HCT116 (cell line): ENCODE measurements around the gene APOA1. TPM values are rescaled to one million over a fixed set of nuclear protein-coding genes. Genes with fewer than 3 reads are reported as not detected.

Experiments used
- ATAC-seq: fragments of 200-7000 bp; cut with Tn5 transposase; 2 replicates; pipeline ENCODE4 v1.9.1; 2020; ENCODE audit warnings: mild to moderate bottlenecking, moderate library complexity
- BruUV-seq: library from RNA; stranded (reverse); fragments of 400-500 nt; replicated peaks from 2 replicates; lab custom pipeline; 2021; lab: Mats Ljungman, UMichigan
- CTCF ChIA-PET: fragments of 300-600 bp; sonication (Branson Sonifier 250); formaldehyde crosslinking; loops from one replicate; lab custom pipeline; 2021; ENCODE audit warnings: antibody characterized with exemption; lab: Charles Lee
- POLR2A ChIA-PET: fragments of 300-600, 350-600 bp; sonication (Branson Sonifier 250); formaldehyde crosslinking; loops from one replicate; lab custom pipeline; 2021; ENCODE audit warnings: antibody characterized with exemption; lab: Charles Lee
- RAD21 ChIA-PET, 2 experiments: fragments of 300-600 bp; sonication (Branson Sonifier 250); formaldehyde crosslinking; loops; one replicate each; lab custom pipeline; 2023; ENCODE audit warnings: low total read pairs in 2 of 2; ENCODE audit not compliant: uncharacterized antibody in 2 of 2, unreplicated experiment in 2 of 2, low non-redundant PET in 1 of 2; lab: Charles Lee
- DNase-seq: peaks from one replicate; pipeline ENCODE4 v3.0.0-alpha.2; 2010; ENCODE audit warnings: low read depth, low spot score
- H2AFZ ChIP-seq: fragments of 200-600 bp; shearing (Covaris generic), sonication (generic); 2 replicates; pipeline ENCODE4 v1.6.1; 2017; ENCODE audit warnings: low read depth, mixed run types, mixed read lengths, antibody characterized with exemption, low read length; ENCODE audit not compliant: poor library complexity, severe bottlenecking
- H3K27ac ChIP-seq: 2 replicates; pipeline ENCODE4 v1.5.1; 2012; ENCODE audit warnings: low read depth, low read length
- H3K27me3 ChIP-seq: fragments of 200-600 bp; sonication (generic); 2 replicates; pipeline ENCODE4 v1.6.1; 2016; ENCODE audit warnings: mixed run types, low read length, mixed read lengths; ENCODE audit not compliant: insufficient read depth
- H3K36me3 ChIP-seq, 2 experiments: fragments of 200-500 bp in 1 of 2; fragments of 200-600 bp in 1 of 2; sonication (Bioruptor generic) in 1 of 2; sonication (generic) in 1 of 2; 2 replicates each; pipeline versions ENCODE4 v1.5.1 to v1.6.1; 2014 to 2016; ENCODE audit warnings: low read length in 2 of 2, inconsistent platforms in 1 of 2, mixed read lengths in 1 of 2, mixed run types in 1 of 2; ENCODE audit not compliant: insufficient read depth in 2 of 2, control insufficient read depth in 1 of 2
- H3K4me1 ChIP-seq, 2 experiments: fragments of 200-600 bp in 1 of 2; sonication (generic) in 1 of 2; 2 replicates each; pipeline versions ENCODE4 v1.5.1 to v1.6.1; 2012 to 2017; ENCODE audit warnings: low read length in 2 of 2, inconsistent platforms in 1 of 2, mild to moderate bottlenecking in 1 of 2, mixed read lengths in 1 of 2, mixed run types in 1 of 2, moderate library complexity in 1 of 2; ENCODE audit not compliant: insufficient read depth in 2 of 2, control insufficient read depth in 1 of 2
- H3K4me2 ChIP-seq: fragments of 200-600 bp; sonication (generic); 2 replicates; pipeline ENCODE4 v1.6.1; 2017; ENCODE audit warnings: mixed run types, low read length, mixed read lengths
- H3K4me3 ChIP-seq, 2 experiments: fragments of 200-600 bp in 1 of 2; sonication (generic) in 1 of 2; replicated peaks in 1 of 2; 2 replicates each; pipeline ENCODE4 v1.5.1; 2011 to 2016; ENCODE audit warnings: low read length in 2 of 2, control low read depth in 1 of 2, low read depth in 1 of 2, mild to moderate bottlenecking in 1 of 2, mixed read lengths in 1 of 2, mixed run types in 1 of 2
- H3K79me2 ChIP-seq: fragments of 200-600 bp; sonication (generic); 2 replicates; pipeline ENCODE4 v1.6.1; 2017; ENCODE audit warnings: mild to moderate bottlenecking, mixed run types, low read length, moderate library complexity, mixed read lengths; ENCODE audit not compliant: insufficient read depth
- H3K9ac ChIP-seq: fragments of 200-600 bp; sonication (generic); 2 replicates; pipeline ENCODE4 v1.6.1; 2016; ENCODE audit warnings: low read length, mixed read lengths
- H3K9me2 ChIP-seq: fragments of 200-600 bp; sonication (generic), shearing (Covaris generic); 2 replicates; pipeline ENCODE4 v1.6.1; 2017; ENCODE audit warnings: mixed run types, mild to moderate bottlenecking, moderate library complexity; ENCODE audit not compliant: insufficient read depth
- H3K9me3 ChIP-seq, 2 experiments: fragments of 200-500 bp in 1 of 2; fragments of 200-600 bp in 1 of 2; sonication (Bioruptor generic) in 1 of 2; sonication (generic) in 1 of 2; 2 replicates each; pipeline ENCODE4 v1.6.1; 2014 to 2017; ENCODE audit warnings: low read length in 2 of 2, mixed read lengths in 2 of 2, inconsistent platforms in 1 of 2, low read depth in 1 of 2, mild to moderate bottlenecking in 1 of 2, mixed run types in 1 of 2, moderate library complexity in 1 of 2; ENCODE audit not compliant: control insufficient read depth in 1 of 2, insufficient read depth in 1 of 2
- H4K20me1 ChIP-seq: fragments of 200-600 bp; sonication (generic), shearing (Covaris generic); 2 replicates; pipeline ENCODE4 v1.6.1; 2017; ENCODE audit warnings: mixed run types, mild to moderate bottlenecking, moderate library complexity; ENCODE audit not compliant: insufficient read depth
- CEBPB ChIP-seq: IDR thresholded peaks from 2 replicates; pipeline ENCODE4 v1.6.1; 2012; ENCODE audit warnings: low read depth
- EZH2 ChIP-seq: fragments of 200-600 bp; sonication (generic); IDR thresholded peaks from 2 replicates; pipeline ENCODE4 v1.6.1; 2017; ENCODE audit warnings: antibody characterized with exemption, mixed run types
- FOSL1 ChIP-seq: IDR thresholded peaks from 2 replicates; pipeline ENCODE4 v1.6.1; 2012; ENCODE audit warnings: low read depth
- POLR2A ChIP-seq: IDR thresholded peaks from 2 replicates; pipeline ENCODE4 v1.7.0; 2011; ENCODE audit warnings: borderline replicate concordance; ENCODE audit not compliant: insufficient read depth, insufficient read length; ENCODE audit errors: extremely low read depth
- SIN3A ChIP-seq: IDR thresholded peaks from 2 replicates; pipeline ENCODE4 v1.6.1; 2012; ENCODE audit warnings: low read depth
- SRF ChIP-seq: IDR thresholded peaks from 2 replicates; pipeline ENCODE4 v1.6.1; 2012; ENCODE audit warnings: low read depth
- YY1 ChIP-seq: IDR thresholded peaks from 2 replicates; pipeline ENCODE4 v1.6.1; 2011; ENCODE audit warnings: low read length, low read depth, moderate library complexity, mild to moderate bottlenecking; ENCODE audit not compliant: insufficient replicate concordance; ENCODE audit errors: extremely low read depth
- ZBTB33 ChIP-seq: IDR thresholded peaks from 2 replicates; pipeline ENCODE4 v1.6.1; 2011; ENCODE audit warnings: mild to moderate bottlenecking, low read length, moderate library complexity; ENCODE audit not compliant: insufficient replicate concordance; ENCODE audit errors: extremely low read depth
- ZFX ChIP-seq: fragments of 450-650 bp; IDR thresholded peaks from 2 replicates; pipeline ENCODE4 v1.6.1; 2017
- intact Hi-C: fragments of 100-400 bp; cut with micrococcal nuclease; formaldehyde crosslinking; loops from 2 replicates; pipeline ENCODE4 v1.10.0; 2022
- total RNA-seq: library from RNA; stranded (reverse); gene quantifications from one replicate; pipeline ENCODE4 v1.2.1, GENCODE V29; 2021; ENCODE audit not compliant: unreplicated experiment

APOA1 gene
- total RNA-seq, 1 experiment from 2014 or later, result 2.0 TPM

GRCh38 chr11:116790167-116791001, 47.0 kb downstream of the APOA1 start:
- RAD21 ChIA-PET, result interaction anchor here (0.8 to 1.1 kb wide), 4 partner anchors 45 to 436 kb away, joined by 3 to 14 read pairs (median 6); no protein-coding TSS in a partner anchor
- Histone ChIP-seq H3K4me1 (peaks cover 12 to 38% of the 10 kb centered on the region in 2 experiments), H3K9me3 (no peaks in the 10 kb centered on the region), H3K36me3 (peaks cover 5 to 11% of the 10 kb centered on the region in 2 experiments; a peak in 3 of 4 replicates), H3K27ac (no peak overlapping the region), H3K9ac (no peak overlapping the region), H3K4me2 (no peak overlapping the region), H3K4me3 (no peak overlapping the region), H3K9me2 (no peaks in the 10 kb centered on the region), H3K27me3 (no peaks in the 10 kb centered on the region), H3K79me2 (peaks cover 19% of the 10 kb centered on the region), H2AFZ (no peak overlapping the region), H4K20me1 (no peaks in the 10 kb centered on the region)
- no peak for ATAC-seq
- no TSS peak for BruUV-seq
- CTCF ChIA-PET, result interaction anchor here (0.7 to 2.9 kb wide), 20 partner anchors 8 to 436 kb away, joined by 3 to 58 read pairs (median 4); partner anchors contain the start of genes APOA1 and PAFAH1B2
- no peak for DNase-seq
- POLR2A ChIA-PET, result no interaction called here
- intact Hi-C loops, result loop anchor here (1.0 to 5.0 kb wide), 3 partner anchors 46 to 437 kb away; no protein-coding TSS in a partner anchor
- TF ChIP-seq ZBTB33, result no peak
- TF ChIP-seq ZFX, result no peak
- no peak for TF ChIP-seq EZH2
- no peak for TF ChIP-seq POLR2A
- TF ChIP-seq CEBPB, result no peak
- no peak for TF ChIP-seq FOSL1
- no peak for TF ChIP-seq SIN3A
- no peak for TF ChIP-seq YY1
- TF ChIP-seq SRF, result no peak
